Transverse colon (tissue), 4 donors: ENCODE measurements around the gene PRKCE. TPM values are rescaled to one million over a fixed set of nuclear protein-coding genes. Genes with fewer than 3 reads are reported as not detected.

Source experiments
- DNase-seq: peaks from one replicate; pipeline ENCODE4 v3.0.0-alpha.2; 2019
- H3K27ac ChIP-seq, 4 donors: fragments of 200-600 bp; sonication (generic); 2 replicates each; pipeline ENCODE4 v1.5.1; 2016 to 2018; ENCODE audit warnings: inconsistent platforms in 4 of 4
- H3K27me3 ChIP-seq: fragments of 200-600 bp; sonication (generic); 2 replicates; pipeline ENCODE4 v1.5.1; 2017; ENCODE audit warnings: inconsistent platforms
- H3K36me3 ChIP-seq, 4 donors: fragments of 200-600 bp; sonication (generic); 2 replicates each; pipeline ENCODE4 v1.5.1; 2017 to 2019; ENCODE audit warnings: inconsistent platforms in 4 of 4
- H3K4me1 ChIP-seq, 4 donors: fragments of 200-600 bp; sonication (generic); 2 replicates each; pipeline ENCODE4 v1.5.1; 2017 to 2020; ENCODE audit warnings: inconsistent platforms in 4 of 4
- H3K4me3 ChIP-seq, 4 donors: fragments of 200-600 bp; sonication (generic); 1 replicate in 1 of 4; 2 replicates in 3 of 4; pipeline versions ENCODE4 v1.5.1 to v1.6.1; 2017 to 2019; ENCODE audit warnings: inconsistent platforms in 4 of 4
- H3K9me3 ChIP-seq, 2 donors: fragments of 200-600 bp; sonication (generic); 2 replicates each; pipeline ENCODE4 v1.5.1; 2017 to 2019; ENCODE audit warnings: inconsistent platforms in 2 of 2
- CTCF ChIP-seq, 5 experiments: fragments of 200-600 bp in 3 of 5; fragments of 450-650 bp in 2 of 5; sonication (generic) in 3 of 5; IDR thresholded peaks; 1 replicate in 2 of 5; 2 replicates in 3 of 5; pipeline ENCODE4 v1.5.1; 2016 to 2017; ENCODE audit warnings: antibody characterized with exemption in 5 of 5, inconsistent platforms in 3 of 5, mild to moderate bottlenecking in 2 of 5, moderate library complexity in 1 of 5
- EP300 ChIP-seq: sonication (generic); formaldehyde crosslinking; IDR thresholded peaks from one replicate; pipeline ENCODE4 v1.6.1; 2017; ENCODE audit warnings: antibody characterized with exemption, low read depth
- POLR2A ChIP-seq: fragments of 450-650 bp; IDR thresholded peaks from one replicate; pipeline ENCODE4 v1.6.1; 2016; ENCODE audit warnings: antibody characterized with exemption, mild to moderate bottlenecking, moderate library complexity
- POLR2AphosphoS5 ChIP-seq, 3 donors: sonication (generic); formaldehyde crosslinking; IDR thresholded peaks; one replicate each; pipeline ENCODE4 v1.6.1; 2016; ENCODE audit warnings: antibody characterized with exemption in 3 of 3
- WGBS, 2 donors: methylation state at CpG; one replicate each; pipeline ENCODE4 v1.1.5; 2018; ENCODE audit warnings: low coverage in 1 of 2; 5-methylcytosine and 5-hydroxymethylcytosine counted together
- in situ Hi-C, 4 donors: fragments of 200-750 bp; cut with MboI; loops; one replicate each; pipeline versions ENCODE4 v1.15.0 to v1.15.1; 2017; ENCODE audit warnings: low sequenced_read_pairs in 3 of 4, low pct_ligation_motif_present in 1 of 4, low pct_unique_long_range_greater_than_20kb in 1 of 4
- intact Hi-C: fragments of 100-400 bp; cut with DNase I; formaldehyde crosslinking; loops from one replicate; pipeline ENCODE4 v1.15.1; 2023; ENCODE audit warnings: low total_unique reads
- total RNA-seq, 4 donors: library from RNA; depleted of rRNA; stranded (reverse); fragments of >200 nt; gene quantifications; one replicate each; pipeline ENCODE4 v1.1.0, GENCODE V29; 2016

The PRKCE gene
- total RNA-seq, 4 donors from 2014 or later = 8.6 to 20.6 (median 11.3) TPM

DNA sequence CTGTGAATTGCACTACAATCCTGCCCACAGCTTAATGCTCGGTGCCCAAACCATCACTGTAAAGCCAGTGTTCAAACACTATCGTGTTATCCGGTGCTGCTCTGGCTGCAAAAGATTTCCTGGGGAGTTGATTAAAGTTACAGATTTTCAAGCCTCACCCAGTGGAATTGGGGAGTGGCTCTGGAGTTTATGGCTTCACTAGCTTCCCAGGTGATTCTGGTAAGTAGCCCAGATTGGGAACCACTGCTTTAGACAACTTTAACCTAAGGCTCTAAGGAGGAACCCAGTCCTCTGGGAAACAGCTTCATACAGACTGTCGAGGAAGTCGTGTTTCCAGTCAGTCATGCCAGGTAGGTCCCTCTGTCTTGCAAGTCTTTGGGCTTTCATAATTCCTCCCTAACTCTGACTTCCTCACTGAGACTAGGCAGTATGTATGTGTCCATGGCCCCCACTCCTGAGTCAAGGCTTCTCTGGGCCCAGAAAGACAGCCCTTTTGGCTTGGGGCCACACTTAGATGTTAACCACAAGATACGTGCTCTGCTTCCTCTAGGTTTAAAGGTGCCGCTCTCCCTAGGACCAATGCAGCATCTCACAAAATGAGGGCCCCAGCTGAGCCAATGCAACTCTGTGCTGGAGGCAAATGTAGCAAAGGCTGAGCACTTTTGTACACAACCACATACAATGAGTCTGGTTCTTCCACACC lies 299.7 kb downstream of the PRKCE start:
- no peaks in the 10 kb centered on the region for H3K27me3 ChIP-seq
- no peak for TF ChIP-seq POLR2AphosphoS5 (IDR thresholded peaks at IDR 0.05)
- no peak for TF ChIP-seq CTCF (IDR thresholded peaks at IDR 0.05)
- TF ChIP-seq POLR2A = no peak
- no peak for TF ChIP-seq EP300
- no peaks in the 10 kb centered on the region for H3K36me3 ChIP-seq
- H3K4me3 ChIP-seq = no peak overlapping the region
- H3K9me3 ChIP-seq = no peaks in the 10 kb centered on the region
- in situ Hi-C loops = no loop called here
- peaks cover 0 to 12% (median 4%) of the 10 kb centered on the region in 4 donors for H3K4me1 ChIP-seq
- intact Hi-C loops = no loop called here
- DNase-seq = no peak
- H3K27ac ChIP-seq = peak overlapping the region in 1 of 4 donors; percentile 4
- 62% methylated on average over 7 of the region's 7 CpGs; no CpG with 5 or more reads in 1 of the 2 donors for WGBS, 2 donors

DNA sequence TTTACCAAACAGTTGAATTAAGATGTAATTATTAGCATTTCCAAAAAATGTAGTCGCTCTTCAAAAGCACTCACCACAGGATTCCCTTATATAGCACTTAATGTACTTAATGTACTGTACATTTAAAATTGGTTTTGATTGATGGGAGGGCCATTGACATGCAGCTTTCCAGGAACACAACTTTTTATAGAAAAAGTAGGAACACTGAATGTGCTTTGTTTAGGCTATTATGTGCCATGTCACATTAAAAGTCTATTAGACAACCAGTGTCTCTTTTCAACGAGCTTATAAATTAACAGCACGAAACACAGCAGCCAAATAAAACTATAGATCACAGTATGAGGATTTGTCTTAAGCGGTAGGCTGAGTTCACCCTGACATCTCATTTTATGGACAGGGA lies 301.1 kb downstream of the PRKCE start:
- 89 to 94% methylated on average over 4 of the region's 4 CpGs for WGBS, 2 donors
- TF ChIP-seq CTCF (IDR thresholded peaks at IDR 0.05) (no peak), EP300 (no peak), POLR2A (no peak), POLR2AphosphoS5 (IDR thresholded peaks at IDR 0.05) (no peak)
- H3K36me3 ChIP-seq = no peaks in the 10 kb centered on the region
- H3K9me3 ChIP-seq = no peaks in the 10 kb centered on the region
- in situ Hi-C loops = no loop called here
- H3K4me3 ChIP-seq = no peak overlapping the region
- no peaks in the 10 kb centered on the region for H3K27me3 ChIP-seq
- no peak for DNase-seq
- no peak overlapping the region for H3K27ac ChIP-seq
- intact Hi-C loops = no loop called here
- H3K4me1 ChIP-seq = peaks cover 0 to 12% (median 4%) of the 10 kb centered on the region in 4 donors

GRCh38 chr2:45953376-45954027 lies 302.0 kb downstream of the PRKCE start:
- whole genome bisulfite sequencing, 2 donors = 73 to 90% methylated on average over 3 to 11 of the region's 11 CpGs
- no peak overlapping the region for H3K27ac ChIP-seq
- intact Hi-C loops (no loop called here), in situ Hi-C loops (no loop called here)
- H3K4me3 ChIP-seq = no peak overlapping the region
- DNase-seq = no peak
- H3K27me3 ChIP-seq = no peaks in the 10 kb centered on the region
- no peaks in the 10 kb centered on the region for H3K9me3 ChIP-seq
- H3K4me1 ChIP-seq = peaks cover 0 to 12% (median 4%) of the 10 kb centered on the region in 4 donors
- H3K36me3 ChIP-seq = no peaks in the 10 kb centered on the region
- TF ChIP-seq CTCF (IDR thresholded peaks at IDR 0.05) = no peak
- no peak for TF ChIP-seq POLR2AphosphoS5 (IDR thresholded peaks at IDR 0.05)
- no peak for TF ChIP-seq POLR2A
- TF ChIP-seq EP300 = no peak

GRCh38 chr2:45954233-45954850 lies 302.9 kb downstream of the PRKCE start:
- TF ChIP-seq POLR2AphosphoS5 (IDR thresholded peaks at IDR 0.05) = no peak
- no peak for TF ChIP-seq POLR2A
- no peak for TF ChIP-seq EP300
- no peak for TF ChIP-seq CTCF (IDR thresholded peaks at IDR 0.05)
- in situ Hi-C loops (no loop called here), intact Hi-C loops (no loop called here)
- DNase-seq = no peak
- Histone ChIP-seq H3K9me3 (no peaks in the 10 kb centered on the region), H3K27me3 (no peaks in the 10 kb centered on the region), H3K36me3 (no peaks in the 10 kb centered on the region), H3K4me1 (peaks cover 0 to 18% (median 7%) of the 10 kb centered on the region in 4 donors), H3K4me3 (no peak overlapping the region), H3K27ac (no peak overlapping the region)
- 38 to 77% methylated on average over 1 of the region's 1 CpG for WGBS, 2 donors
